PC-9 (cell line): Measurements from ENCODE around the gene SCAMP1.

Source experiments
- EZH2 ChIP-seq: fragments of 200-600 bp; sonication (generic); IDR thresholded peaks from 2 replicates; pipeline ENCODE4 v1.8.0; 2017; ENCODE audit warnings: antibody characterized with exemption, low read depth
- TF ChIP-seq, protein P1 (sequence below): fragments of 200-600 bp; sonication (generic); conservative IDR thresholded peaks from 2 replicates; pipeline ENCODE4 v1.6.1; 2017; ENCODE audit warnings: mixed run types, antibody characterized with exemption, mild to moderate bottlenecking, moderate library complexity

DNA sequence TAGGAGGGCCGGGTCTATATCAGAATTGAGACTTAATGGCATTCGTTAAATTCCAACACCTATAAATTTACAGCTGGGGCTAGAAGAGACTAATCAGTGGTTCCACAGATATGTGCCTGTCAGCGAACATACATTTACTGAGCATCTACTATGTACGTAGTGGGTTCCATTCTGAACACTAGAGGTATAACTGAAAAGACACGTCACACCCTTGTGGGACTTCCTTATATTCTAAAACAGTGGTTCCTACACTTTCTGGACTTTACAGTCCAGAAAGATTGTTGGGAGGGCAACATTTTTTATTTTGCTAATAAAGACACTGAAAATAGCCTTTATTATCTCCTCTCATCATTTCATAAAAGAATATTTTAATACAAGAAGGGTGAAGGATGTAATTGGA is 140.5 kb downstream of the SCAMP1 start:
- TF ChIP-seq, protein P1, sequence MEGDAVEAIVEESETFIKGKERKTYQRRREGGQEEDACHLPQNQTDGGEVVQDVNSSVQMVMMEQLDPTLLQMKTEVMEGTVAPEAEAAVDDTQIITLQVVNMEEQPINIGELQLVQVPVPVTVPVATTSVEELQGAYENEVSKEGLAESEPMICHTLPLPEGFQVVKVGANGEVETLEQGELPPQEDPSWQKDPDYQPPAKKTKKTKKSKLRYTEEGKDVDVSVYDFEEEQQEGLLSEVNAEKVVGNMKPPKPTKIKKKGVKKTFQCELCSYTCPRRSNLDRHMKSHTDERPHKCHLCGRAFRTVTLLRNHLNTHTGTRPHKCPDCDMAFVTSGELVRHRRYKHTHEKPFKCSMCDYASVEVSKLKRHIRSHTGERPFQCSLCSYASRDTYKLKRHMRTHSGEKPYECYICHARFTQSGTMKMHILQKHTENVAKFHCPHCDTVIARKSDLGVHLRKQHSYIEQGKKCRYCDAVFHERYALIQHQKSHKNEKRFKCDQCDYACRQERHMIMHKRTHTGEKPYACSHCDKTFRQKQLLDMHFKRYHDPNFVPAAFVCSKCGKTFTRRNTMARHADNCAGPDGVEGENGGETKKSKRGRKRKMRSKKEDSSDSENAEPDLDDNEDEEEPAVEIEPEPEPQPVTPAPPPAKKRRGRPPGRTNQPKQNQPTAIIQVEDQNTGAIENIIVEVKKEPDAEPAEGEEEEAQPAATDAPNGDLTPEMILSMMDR = no peak
- TF ChIP-seq EZH2 = no peak
